GM23248 (cell line): ENCODE measurements around the gene EDA. TPM values are rescaled to one million over a fixed set of nuclear protein-coding genes. Genes with fewer than 3 reads are reported as not detected.

ENCODE experiments used
- DNase-seq: peaks from one replicate; pipeline ENCODE4 v3.0.0-alpha.2; 2015
- H2AFZ ChIP-seq: fragments of 200-600 bp; sonication (generic); 2 replicates; pipeline ENCODE4 v1.6.1; 2016; ENCODE audit warnings: antibody characterized with exemption
- H3F3A ChIP-seq: fragments of 200-600 bp; sonication (generic); 2 replicates; pipeline ENCODE4 v1.6.1; 2016; ENCODE audit warnings: mild to moderate bottlenecking, antibody characterized with exemption, mixed run types; ENCODE audit not compliant: insufficient read depth
- H3K27ac ChIP-seq: fragments of 200-600 bp; sonication (generic); 2 replicates; pipeline ENCODE4 v1.5.1; 2016; ENCODE audit warnings: mild to moderate bottlenecking
- H3K27me3 ChIP-seq: fragments of 200-600 bp; sonication (generic); replicated peaks from 2 replicates; pipeline ENCODE4 v1.6.1; 2016; ENCODE audit warnings: mild to moderate bottlenecking; ENCODE audit not compliant: insufficient read depth
- H3K36me3 ChIP-seq: fragments of 200-600 bp; sonication (generic); 2 replicates; pipeline ENCODE4 v1.6.1; 2016; ENCODE audit warnings: low read depth, mild to moderate bottlenecking
- H3K4me1 ChIP-seq: fragments of 200-600 bp; sonication (generic); 2 replicates; pipeline ENCODE4 v1.6.1; 2016; ENCODE audit warnings: mild to moderate bottlenecking; ENCODE audit not compliant: insufficient read depth
- H3K4me2 ChIP-seq: fragments of 200-600 bp; sonication (generic); one replicate; pipeline ENCODE4 v1.6.1; 2016; ENCODE audit warnings: mild to moderate bottlenecking; ENCODE audit not compliant: unreplicated experiment
- H3K4me3 ChIP-seq: fragments of 200-600 bp; sonication (generic); 2 replicates; pipeline ENCODE4 v1.5.1; 2016; ENCODE audit warnings: mild to moderate bottlenecking
- H3K79me2 ChIP-seq: fragments of 200-600 bp; sonication (generic); 2 replicates; pipeline ENCODE4 v1.6.1; 2016; ENCODE audit warnings: mild to moderate bottlenecking; ENCODE audit not compliant: insufficient read depth
- H3K9ac ChIP-seq: fragments of 200-600 bp; sonication (generic); 2 replicates; pipeline ENCODE4 v1.6.1; 2016; ENCODE audit warnings: mild to moderate bottlenecking
- H3K9me2 ChIP-seq: fragments of 200-600 bp; sonication (generic); 2 replicates; pipeline ENCODE4 v1.6.1; 2016; ENCODE audit warnings: mixed run types, mild to moderate bottlenecking, moderate library complexity; ENCODE audit not compliant: insufficient read depth
- H3K9me3 ChIP-seq: fragments of 200-600 bp; sonication (generic); one replicate; pipeline ENCODE4 v1.6.1; 2017; ENCODE audit warnings: low read depth
- H4K20me1 ChIP-seq: fragments of 200-600 bp; sonication (generic); 2 replicates; pipeline ENCODE4 v1.6.0; 2016; ENCODE audit not compliant: insufficient read depth
- EZH2 ChIP-seq: fragments of 200-600 bp; sonication (generic); IDR thresholded peaks from 2 replicates; pipeline ENCODE4 v1.6.1; 2018; ENCODE audit warnings: antibody characterized with exemption, mild to moderate bottlenecking; ENCODE audit not compliant: insufficient read depth, poor library complexity, severe bottlenecking
- EZH2phosphoT487 ChIP-seq: fragments of 200-600 bp; sonication (generic); IDR thresholded peaks from 2 replicates; pipeline ENCODE4 v1.6.1; 2018; ENCODE audit warnings: antibody characterized with exemption, moderate library complexity, mild to moderate bottlenecking, low read depth; ENCODE audit not compliant: insufficient read depth
- WGBS, 2 experiments: methylation state at CpG; one replicate each; pipeline ENCODE4 v1.1.6; 2015 to 2017; ENCODE audit warnings: low lambda C conversion rate in 2 of 2, low coverage in 1 of 2; ENCODE audit errors: missing lambda C conversion rate in 2 of 2; 5-methylcytosine and 5-hydroxymethylcytosine counted together
- in situ Hi-C: fragments of 300-500 bp; cut with MboI; formaldehyde crosslinking; loops from 2 replicates; pipeline ENCODE4 v1.15.0; 2020
- polyA plus RNA-seq: library from polyadenylated mRNA; unstranded; fragments of >200 nt; fragmentation: Nextera tagmentation; extraction: Ambion mirVana; gene quantifications from 2 replicates; pipeline ENCODE4 v1.2.1, GENCODE V29; 2016
- total RNA-seq: library from RNA; depleted of rRNA; stranded (reverse); fragments of >200 nt; shearing (Covaris generic); gene quantifications from 2 replicates; pipeline ENCODE4 v1.2.3, GENCODE V29; 2014

The EDA gene
- total and polyA plus RNA-seq, 2 experiments from 2014 or later: 0.11 TPM; not detected in 1

DNA sequence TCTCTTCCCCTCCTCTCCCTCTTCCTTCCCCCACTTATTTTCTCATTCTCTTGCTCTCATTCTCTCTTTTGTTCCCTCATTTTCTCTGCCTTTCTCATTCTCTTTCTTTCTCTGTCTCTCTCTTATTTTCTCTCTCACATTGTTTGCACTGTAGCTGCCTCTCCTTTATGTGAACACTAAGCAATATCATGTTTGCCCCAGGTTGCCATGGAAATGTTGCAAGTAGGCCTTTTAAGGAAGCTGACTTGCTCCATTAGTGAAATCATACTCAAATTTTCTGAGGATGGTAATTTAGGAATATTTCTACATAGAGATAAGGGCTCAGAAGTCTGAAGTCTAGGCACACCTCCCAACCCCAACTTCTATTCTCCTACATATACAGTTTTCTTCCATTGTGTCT is 130.1 kb downstream of the EDA start:
- H3K27ac ChIP-seq: no peak overlapping the region
- TF ChIP-seq EZH2phosphoT487: no peak
- TF ChIP-seq EZH2: no peak
- H3K9me2 ChIP-seq: no peaks in the 10 kb centered on the region
- H2AFZ ChIP-seq: no peak overlapping the region
- H3F3A ChIP-seq: no peaks in the 10 kb centered on the region
- H3K9me3 ChIP-seq: no peaks in the 10 kb centered on the region
- no peaks in the 10 kb centered on the region for H3K79me2 ChIP-seq
- no peaks in the 10 kb centered on the region for H3K27me3 ChIP-seq
- no peaks in the 10 kb centered on the region for H3K4me1 ChIP-seq
- no peaks in the 10 kb centered on the region for H4K20me1 ChIP-seq
- no peak for DNase-seq
- in situ Hi-C loops: no loop called here
- H3K36me3 ChIP-seq: no peaks in the 10 kb centered on the region
- H3K4me2 ChIP-seq: no peak overlapping the region
- no peak overlapping the region for H3K9ac ChIP-seq
- no peak overlapping the region for H3K4me3 ChIP-seq

DNA sequence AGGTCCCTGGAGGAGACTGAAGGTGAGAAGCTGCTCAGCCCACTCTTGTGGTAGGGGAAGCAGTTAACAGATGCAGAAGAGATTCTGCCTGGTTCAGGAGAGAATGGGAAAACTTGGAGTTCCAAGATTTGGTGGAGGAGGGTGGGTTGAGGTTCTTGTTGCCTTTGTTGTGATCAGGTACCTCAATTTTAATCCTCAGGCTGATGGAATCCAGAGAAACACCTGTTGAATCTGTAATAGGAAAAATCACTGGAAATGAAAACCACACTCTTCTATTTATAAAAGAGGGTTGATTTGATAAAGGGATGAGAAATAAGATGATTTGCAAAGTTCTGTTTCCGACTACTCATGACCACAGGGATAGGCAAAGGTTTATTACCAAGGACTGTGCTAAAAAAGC is 132.1 kb downstream of the EDA start:
- Histone ChIP-seq H3K36me3 (no peaks in the 10 kb centered on the region), H3K9me2 (no peaks in the 10 kb centered on the region), H4K20me1 (no peaks in the 10 kb centered on the region), H3K79me2 (no peaks in the 10 kb centered on the region), H3K9me3 (no peaks in the 10 kb centered on the region), H2AFZ (no peak overlapping the region), H3F3A (no peaks in the 10 kb centered on the region), H3K4me1 (no peaks in the 10 kb centered on the region), H3K4me3 (no peak overlapping the region), H3K9ac (no peak overlapping the region), H3K4me2 (no peak overlapping the region), H3K27me3 (no peaks in the 10 kb centered on the region), H3K27ac (no peak overlapping the region)
- in situ Hi-C loops: no loop called here
- no peak for DNase-seq
- TF ChIP-seq EZH2 (no peak), EZH2phosphoT487 (no peak)
- 27 to 29% methylated on average over 1 of the region's 1 CpG for WGBS, 2 experiments

DNA sequence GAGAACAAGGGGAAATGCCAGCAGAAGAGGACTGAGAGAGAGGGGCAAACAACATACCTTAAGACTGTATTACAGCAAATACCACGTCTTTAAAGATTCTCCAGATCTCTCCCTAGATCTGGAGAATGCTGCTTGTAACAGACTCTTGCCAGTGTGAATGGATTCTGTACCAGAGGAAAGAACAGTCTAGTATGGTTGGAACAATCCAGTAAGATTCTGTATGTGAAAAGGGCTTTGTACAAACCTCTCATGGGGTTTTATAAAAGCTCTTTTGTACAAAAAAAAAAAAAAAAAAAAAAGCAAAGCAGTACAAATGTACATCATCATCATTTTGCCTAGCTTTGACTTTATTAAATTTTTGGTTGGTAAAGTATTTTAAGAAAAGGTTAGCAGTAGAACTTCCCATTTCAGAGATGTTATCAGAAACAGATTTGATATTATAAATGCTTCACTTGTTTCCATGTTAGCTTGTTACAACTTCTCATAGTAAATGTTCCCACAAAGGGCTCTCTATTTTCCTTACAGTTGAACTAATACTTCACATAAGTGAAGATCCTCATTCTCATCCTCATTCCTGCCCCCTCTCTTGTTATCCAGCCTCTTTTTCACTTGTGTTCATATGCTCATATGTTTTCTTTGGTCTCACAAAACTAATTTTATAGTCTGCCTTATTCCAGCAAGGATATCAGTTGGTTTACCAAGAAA is 144.2 kb downstream of the EDA start:
- Histone ChIP-seq H3K9ac (no peak overlapping the region), H3K27ac (no peak overlapping the region), H3K9me2 (no peaks in the 10 kb centered on the region), H2AFZ (no peak overlapping the region), H3F3A (no peaks in the 10 kb centered on the region), H4K20me1 (no peaks in the 10 kb centered on the region), H3K27me3 (no peaks in the 10 kb centered on the region), H3K4me1 (no peaks in the 10 kb centered on the region), H3K36me3 (no peaks in the 10 kb centered on the region), H3K79me2 (no peaks in the 10 kb centered on the region), H3K9me3 (no peaks in the 10 kb centered on the region), H3K4me2 (no peak overlapping the region), H3K4me3 (no peak overlapping the region)
- WGBS, 2 experiments: 13% methylated on average over 1 of the region's 1 CpG; no CpG with 5 or more reads in 1 of the 2 experiments
- no peak for DNase-seq
- TF ChIP-seq EZH2phosphoT487: no peak
- TF ChIP-seq EZH2: no peak
- in situ Hi-C loops: no loop called here

DNA sequence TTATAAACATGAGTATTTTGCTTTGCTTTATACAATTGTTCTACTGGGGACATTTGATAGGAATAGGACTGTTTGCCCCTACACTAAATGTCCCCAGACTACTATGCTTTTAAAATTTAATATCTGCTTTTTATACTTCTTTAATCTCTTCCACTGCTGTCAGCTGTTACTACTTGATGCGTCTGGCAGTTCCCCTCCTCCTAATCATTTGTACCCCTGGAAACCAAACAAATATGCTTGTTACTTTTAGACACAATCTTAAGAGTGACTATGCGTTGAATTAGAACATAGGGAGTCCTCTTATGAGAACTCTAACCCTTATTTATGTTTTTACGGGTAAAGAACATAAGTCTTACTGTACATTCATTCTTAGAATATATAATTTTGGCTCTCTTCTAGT is 145.7 kb downstream of the EDA start:
- H2AFZ ChIP-seq: no peak overlapping the region
- no peaks in the 10 kb centered on the region for H3K79me2 ChIP-seq
- no peak overlapping the region for H3K9ac ChIP-seq
- H3K9me2 ChIP-seq: no peaks in the 10 kb centered on the region
- no peaks in the 10 kb centered on the region for H3F3A ChIP-seq
- H3K4me2 ChIP-seq: no peak overlapping the region
- no peak for DNase-seq
- H3K36me3 ChIP-seq: no peaks in the 10 kb centered on the region
- WGBS, 2 experiments: 0 to 4% methylated on average over 3 of the region's 3 CpGs
- H3K4me1 ChIP-seq: no peaks in the 10 kb centered on the region
- no peak for TF ChIP-seq EZH2phosphoT487
- no peak for TF ChIP-seq EZH2
- no peaks in the 10 kb centered on the region for H3K27me3 ChIP-seq
- no peaks in the 10 kb centered on the region for H4K20me1 ChIP-seq
- H3K4me3 ChIP-seq: no peak overlapping the region
- no peaks in the 10 kb centered on the region for H3K9me3 ChIP-seq
- in situ Hi-C loops: no loop called here
- H3K27ac ChIP-seq: no peak overlapping the region

DNA sequence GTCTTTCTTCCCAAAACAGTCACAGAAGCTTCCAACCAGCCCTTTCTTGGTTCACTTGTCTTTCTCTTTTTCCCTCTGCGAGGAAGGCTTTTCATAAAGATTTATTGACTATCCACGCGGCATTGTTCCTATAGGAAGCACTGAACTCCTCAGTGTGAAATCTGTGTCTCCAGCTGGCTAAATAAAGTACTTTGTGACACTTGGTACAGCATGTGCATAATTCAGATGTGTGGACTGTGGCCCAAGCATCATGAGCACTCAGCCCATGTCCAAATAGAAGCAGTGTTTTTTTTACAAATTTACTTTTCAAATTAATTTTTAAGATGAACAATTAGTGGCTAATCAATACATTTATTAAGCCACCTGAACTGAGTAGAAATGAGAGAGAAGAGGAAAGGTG is 146.4 kb downstream of the EDA start:
- Histone ChIP-seq H3K27me3 (no peaks in the 10 kb centered on the region), H3K9me2 (no peaks in the 10 kb centered on the region), H3K9me3 (no peaks in the 10 kb centered on the region), H3K4me3 (no peak overlapping the region), H3K9ac (no peak overlapping the region), H3K79me2 (no peaks in the 10 kb centered on the region), H4K20me1 (no peaks in the 10 kb centered on the region), H3K4me1 (no peaks in the 10 kb centered on the region), H3K27ac (no peak overlapping the region), H3K36me3 (no peaks in the 10 kb centered on the region), H3F3A (no peaks in the 10 kb centered on the region), H3K4me2 (no peak overlapping the region), H2AFZ (no peak overlapping the region)
- WGBS, 2 experiments: 40 to 62% methylated on average over 1 to 3 of the region's 3 CpGs
- TF ChIP-seq EZH2 (no peak), EZH2phosphoT487 (no peak)
- in situ Hi-C loops: no loop called here
- DNase-seq: no peak
